A549 (cell line): ENCODE results near the gene CERS5. TPM values are rescaled to one million over a fixed set of nuclear protein-coding genes. Genes with fewer than 3 reads are reported as not detected.

Experiments
- ATAC-seq, 2 experiments: fragments of 200-7000 bp in 1 of 2; fragments of >200 bp in 1 of 2; cut with Nextera tagmentation in 1 of 2; cut with Tn5 transposase in 1 of 2; 3 replicates each; pipeline versions ENCODE4 v1.8.0 to v1.9.1; 2018 to 2020; ENCODE audit warnings: mild to moderate bottlenecking in 1 of 2, moderate library complexity in 1 of 2
- CTCF ChIA-PET: fragments of 300-600 bp; sonication (Branson Sonifier 250); formaldehyde crosslinking; extraction: SDS; loops from one replicate; lab custom pipeline; 2021; ENCODE audit warnings: antibody characterized with exemption, inconsistent platforms; lab: Yijun Ruan, JAX
- POLR2A ChIA-PET: fragments of 350-600 bp; formaldehyde crosslinking; extraction: SDS; loops from one replicate; lab custom pipeline; 2021; ENCODE audit warnings: antibody characterized with exemption, inconsistent platforms; lab: Yijun Ruan, JAX
- DNase-seq, 2 experiments: peaks; one replicate each; pipeline versions ENCODE4 v3.0.0 to v3.0.0-alpha.2; 2011 to 2016; ENCODE audit warnings: low read depth in 1 of 2, low spot score in 1 of 2
- FAIRE-seq: peaks from 2 replicates; lab custom pipeline; 2011; peaks lifted over from hg19 to GRCh38; lab: Jason Lieb, UNC
- H3K27ac ChIP-seq, 2 experiments: fragments of >200 bp; sonication (Bioruptor Twin); formaldehyde crosslinking; 3 replicates each; pipeline ENCODE4 v1.5.1; 2016 to 2017
- H3K4me1 ChIP-seq: fragments of >200 bp; sonication (Bioruptor Twin); formaldehyde crosslinking; 3 replicates; pipeline ENCODE4 v1.6.1; 2016
- H3K4me2 ChIP-seq: fragments of >200 bp; sonication (Bioruptor Twin); formaldehyde crosslinking; 3 replicates; pipeline ENCODE4 v1.6.1; 2016
- H3K4me3 ChIP-seq: fragments of >200 bp; sonication (Bioruptor Twin); formaldehyde crosslinking; 3 replicates; pipeline ENCODE4 v1.5.1; 2016
- H3K9me3 ChIP-seq: fragments of >200 bp; sonication (Bioruptor Twin); formaldehyde crosslinking; 3 replicates; pipeline ENCODE4 v1.6.1; 2016
- ATOH8 ChIP-seq: fragments of 250-450 bp; sonication (Bioruptor Pico); IDR thresholded peaks from 2 replicates; pipeline ENCODE4 v1.5.0; 2020; ENCODE audit warnings: low read depth, mild to moderate bottlenecking, moderate library complexity
- CBX8 ChIP-seq: fragments of 200-600 bp; sonication (generic); IDR thresholded peaks from 2 replicates; pipeline ENCODE4 v1.6.1; 2016
- CHD2 ChIP-seq: fragments of 150-350 bp; IDR thresholded peaks from 2 replicates; pipeline ENCODE4 v1.6.1; 2014; ENCODE audit warnings: low read length; ENCODE audit not compliant: partially characterized antibody
- EHF ChIP-seq: fragments of 250-450 bp; sonication (Bioruptor Pico); IDR thresholded peaks from 2 replicates; pipeline ENCODE4 v1.5.0; 2020; ENCODE audit warnings: mild to moderate bottlenecking
- EP300 ChIP-seq, 2 experiments: fragments of >200 bp; sonication (Bioruptor Twin); formaldehyde crosslinking; IDR thresholded peaks; 2 replicates in 1 of 2; 3 replicates in 1 of 2; pipeline ENCODE4 v1.6.1; 2016 to 2017
- GATA3 ChIP-seq: IDR thresholded peaks from 2 replicates; pipeline ENCODE4 v1.6.1; 2012; ENCODE audit warnings: borderline replicate concordance
- HEYL ChIP-seq: fragments of 250-450 bp; sonication (Bioruptor Pico); IDR thresholded peaks from 2 replicates; pipeline ENCODE4 v1.8.0; 2021; ENCODE audit warnings: mild to moderate bottlenecking, moderate library complexity
- HOXA7 ChIP-seq: fragments of 250-450 bp; sonication (Bioruptor Pico); IDR thresholded peaks from 2 replicates; pipeline ENCODE4 v1.5.0; 2020; ENCODE audit warnings: mild to moderate bottlenecking, moderate library complexity
- HOXB5 ChIP-seq: fragments of 250-450 bp; sonication (Bioruptor Pico); IDR thresholded peaks from 2 replicates; pipeline ENCODE4 v1.5.0; 2020; ENCODE audit warnings: mild to moderate bottlenecking, moderate library complexity
- JUNB ChIP-seq: fragments of >200 bp; sonication (Bioruptor Twin); formaldehyde crosslinking; IDR thresholded peaks from 2 replicates; pipeline ENCODE4 v1.6.1; 2016
- MYC ChIP-seq: IDR thresholded peaks from 2 replicates; pipeline ENCODE4 v1.6.1; 2012; ENCODE audit warnings: mild to moderate bottlenecking, inconsistent platforms, low read length, improper control_type of control experiment, borderline replicate concordance
- POLR2AphosphoS2 ChIP-seq: conservative IDR thresholded peaks from 2 replicates; pipeline ENCODE4 v1.6.1; 2012; ENCODE audit warnings: low read length, improper control_type of control experiment, inconsistent platforms
- RARB ChIP-seq: fragments of 250-450 bp; sonication (Bioruptor Pico); IDR thresholded peaks from 2 replicates; pipeline ENCODE4 v1.8.0; 2021; ENCODE audit warnings: mild to moderate bottlenecking, moderate library complexity
- RFX5 ChIP-seq: fragments of 450-650 bp; IDR thresholded peaks from 2 replicates; pipeline ENCODE4 v1.7.1; 2014; ENCODE audit warnings: antibody characterized with exemption, mild to moderate bottlenecking, moderate library complexity
- ZC3H11A ChIP-seq: fragments of 450-650 bp; IDR thresholded peaks from 2 replicates; pipeline ENCODE4 v1.6.1; 2014; ENCODE audit warnings: antibody characterized with exemption, mild to moderate bottlenecking
- ZNF302 ChIP-seq: fragments of 250-450 bp; sonication (Bioruptor Pico); IDR thresholded peaks from 2 replicates; pipeline ENCODE4 v1.9.0; 2021; ENCODE audit warnings: inconsistent platforms, mild to moderate bottlenecking, moderate library complexity
- ZSCAN20 ChIP-seq: fragments of 250-450 bp; sonication (Bioruptor Pico); IDR thresholded peaks from 2 replicates; pipeline ENCODE4 v1.8.0; 2022; ENCODE audit warnings: mild to moderate bottlenecking, moderate library complexity
- WGBS: methylation state at CpG from one replicate; pipeline ENCODE4 v1.1.6; 2017; ENCODE audit errors: missing lambda C conversion rate; 5-methylcytosine and 5-hydroxymethylcytosine counted together
- polyA plus RNA-seq, 4 experiments: library from polyadenylated mRNA; depleted of rRNA in 3 of 4; stranded (reverse); fragments of >200 nt; fragmentation: RNase III in 1 of 4; extraction: RNeasy Plus Mini Kit Qiagen cat#74134 plus additional on column Dnase treatment in 1 of 4; gene quantifications; 2 replicates in 3 of 4; 3 replicates in 1 of 4; pipeline ENCODE4 v1.2.3, GENCODE V29; 2011 to 2017
- TF ChIP-seq, protein P1 (sequence below): IDR thresholded peaks from 2 replicates; pipeline ENCODE4 v1.6.1; 2012
- TF ChIP-seq, protein P2 (sequence below): fragments of >200 bp; sonication (Bioruptor Twin); formaldehyde crosslinking; IDR thresholded peaks from 3 replicates; pipeline ENCODE4 v1.6.1; 2016
- TF ChIP-seq, protein P3 (sequence below): IDR thresholded peaks from 2 replicates; pipeline ENCODE4 v1.6.1; 2012

CERS5 gene
- polyA plus RNA-seq, 2 of the 4 experiments (the other 2 are of a cell fraction): 16.7 to 56.3 TPM

DNA sequence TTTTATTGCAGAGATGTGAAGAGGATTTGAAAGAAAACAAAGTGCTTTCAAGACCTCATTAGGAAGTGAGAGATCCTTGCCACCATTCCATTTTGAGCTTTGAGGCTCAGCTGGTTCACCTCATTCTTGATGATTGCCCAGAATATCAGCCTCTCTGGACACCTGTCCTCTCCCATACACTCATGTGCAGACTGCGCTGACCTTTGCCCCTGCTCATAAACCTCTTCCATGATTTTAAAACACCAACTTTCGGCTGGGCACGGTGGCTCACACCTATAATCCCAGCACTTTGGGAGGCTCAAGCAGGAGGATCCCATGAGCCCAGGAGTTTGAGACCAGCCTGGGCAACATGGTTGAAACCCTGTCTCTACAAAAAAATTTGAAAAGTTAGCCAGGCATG is 46.2 kb downstream of the CERS5 start:
- ChIA-PET POLR2A (interaction anchor here (0.9 to 1.9 kb wide), 2 partner anchors 9 to 36 kb away, joined by 3 to 10 read pairs; partner anchors contain the start of genes COX14 and SMARCD1), CTCF (interaction anchor here (1.0 to 13.4 kb wide), 4 partner anchors 9 to 154 kb away, joined by 3 to 128 read pairs (median 4); partner anchors contain the start of genes CERS5 and COX14)
- no peak for DNase-seq
- WGBS: 96% methylated on average over 3 of the region's 3 CpGs
- Histone ChIP-seq H3K9me3 (no peaks in the 10 kb centered on the region), H3K4me1 (no peaks in the 10 kb centered on the region), H3K4me3 (no peak overlapping the region), H3K4me2 (no peak overlapping the region), H3K27ac (no peak overlapping the region)
- no peak for FAIRE-seq
- no peak for ATAC-seq
- no peak for TF ChIP-seq HOXA7
- TF ChIP-seq CHD2: no peak

GRCh38 chr12:50120521-50120920 is 46.6 kb downstream of the CERS5 start:
- DNase-seq (no peak), ATAC-seq (no peak), FAIRE-seq (no peak)
- WGBS: 85% methylated on average over 3 of the region's 3 CpGs
- Histone ChIP-seq H3K9me3 (no peaks in the 10 kb centered on the region), H3K4me2 (no peak overlapping the region), H3K4me1 (no peaks in the 10 kb centered on the region)
- TF ChIP-seq GATA3 (no peak), RFX5 (no peak), ATOH8 (no peak), POLR2AphosphoS2 (no peak), EHF (CRISPR knock-in tag) (no peak), HEYL (no peak), ZSCAN20 (CRISPR knock-in tag) (no peak), CBX8 (no peak), ZNF302 (CRISPR knock-in tag) (no peak), HOXB5 (CRISPR knock-in tag) (no peak), EP300 (IDR thresholded peaks at IDR 0.05) (no peak)
- TF ChIP-seq, protein P1, sequence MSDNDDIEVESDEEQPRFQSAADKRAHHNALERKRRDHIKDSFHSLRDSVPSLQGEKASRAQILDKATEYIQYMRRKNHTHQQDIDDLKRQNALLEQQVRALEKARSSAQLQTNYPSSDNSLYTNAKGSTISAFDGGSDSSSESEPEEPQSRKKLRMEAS: no peak
- TF ChIP-seq, all 56 proteins: peak for 0
- H3K27ac ChIP-seq: no peak overlapping the region
- POLR2A ChIA-PET: interaction anchor here (0.9 to 1.9 kb wide), 2 partner anchors 9 to 36 kb away, joined by 3 to 10 read pairs; partner anchors contain the start of genes COX14 and SMARCD1
- CTCF ChIA-PET: interaction anchor here (1.0 to 13.4 kb wide), 4 partner anchors 8 to 154 kb away, joined by 3 to 128 read pairs (median 4); partner anchors contain the start of genes CERS5 and COX14
- no peak overlapping the region for H3K4me3 ChIP-seq

GRCh38 chr12:50119387-50119786 is 47.8 kb downstream of the CERS5 start:
- ChIA-PET CTCF (interaction anchor here (1.6 kb wide), 2 partner anchors 9 to 10 kb away, joined by 4 to 5 read pairs; no protein-coding TSS in a partner anchor), POLR2A (no interaction called here)
- no peak overlapping the region for H3K27ac ChIP-seq
- H3K9me3 ChIP-seq: no peaks in the 10 kb centered on the region
- TF ChIP-seq, protein P2, sequence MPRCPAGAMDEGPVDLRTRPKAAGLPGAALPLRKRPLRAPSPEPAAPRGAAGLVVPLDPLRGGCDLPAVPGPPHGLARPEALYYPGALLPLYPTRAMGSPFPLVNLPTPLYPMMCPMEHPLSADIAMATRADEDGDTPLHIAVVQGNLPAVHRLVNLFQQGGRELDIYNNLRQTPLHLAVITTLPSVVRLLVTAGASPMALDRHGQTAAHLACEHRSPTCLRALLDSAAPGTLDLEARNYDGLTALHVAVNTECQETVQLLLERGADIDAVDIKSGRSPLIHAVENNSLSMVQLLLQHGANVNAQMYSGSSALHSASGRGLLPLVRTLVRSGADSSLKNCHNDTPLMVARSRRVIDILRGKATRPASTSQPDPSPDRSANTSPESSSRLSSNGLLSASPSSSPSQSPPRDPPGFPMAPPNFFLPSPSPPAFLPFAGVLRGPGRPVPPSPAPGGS: no peak
- TF ChIP-seq RARB (CRISPR knock-in tag): no peak
- TF ChIP-seq JUNB: no peak
- no peak for TF ChIP-seq HOXA7
- TF ChIP-seq MYC: no peak
- no peak for TF ChIP-seq HOXB5 (CRISPR knock-in tag)
- no peak for TF ChIP-seq RFX5
- TF ChIP-seq, protein P3, sequence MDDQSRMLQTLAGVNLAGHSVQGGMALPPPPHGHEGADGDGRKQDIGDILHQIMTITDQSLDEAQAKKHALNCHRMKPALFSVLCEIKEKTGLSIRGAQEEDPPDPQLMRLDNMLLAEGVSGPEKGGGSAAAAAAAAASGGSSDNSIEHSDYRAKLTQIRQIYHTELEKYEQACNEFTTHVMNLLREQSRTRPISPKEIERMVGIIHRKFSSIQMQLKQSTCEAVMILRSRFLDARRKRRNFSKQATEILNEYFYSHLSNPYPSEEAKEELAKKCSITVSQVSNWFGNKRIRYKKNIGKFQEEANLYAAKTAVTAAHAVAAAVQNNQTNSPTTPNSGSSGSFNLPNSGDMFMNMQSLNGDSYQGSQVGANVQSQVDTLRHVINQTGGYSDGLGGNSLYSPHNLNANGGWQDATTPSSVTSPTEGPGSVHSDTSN: no peak
- no peak for TF ChIP-seq POLR2AphosphoS2
- no peak for TF ChIP-seq ZC3H11A
- ATAC-seq: no peak
- H3K4me1 ChIP-seq: no peaks in the 10 kb centered on the region
- WGBS: 89% methylated on average over 2 of the region's 2 CpGs
- FAIRE-seq: no peak
- H3K4me3 ChIP-seq: no peak overlapping the region
- no peak for DNase-seq
- H3K4me2 ChIP-seq: no peak overlapping the region
